ENCODE measurements around the gene TIAM1.

The TIAM1 gene

GRCh38 chr21:31310750-31311149 lies 33.3 kb downstream of the TIAM1 start:
- TF ChIP-seq CTCF (conservative IDR thresholded peaks at IDR 0.05) (no peak), ZFX (IDR thresholded peaks at IDR 0.05) (no peak)
- H3K27ac ChIP-seq = peak overlapping the region; percentile 95; the same call in 1 of the 2 replicates

GRCh38 chr21:31308584-31308983 lies 35.5 kb downstream of the TIAM1 start:
- no peak overlapping the region for H3K27ac ChIP-seq
- no peak for TF ChIP-seq CTCF (conservative IDR thresholded peaks at IDR 0.05)
- TF ChIP-seq ZFX (IDR thresholded peaks at IDR 0.05) = no peak

GRCh38 chr21:31305888-31306287 lies 38.2 kb downstream of the TIAM1 start:
- TF ChIP-seq CTCF (conservative IDR thresholded peaks at IDR 0.05) (no peak), ZFX (IDR thresholded peaks at IDR 0.05) (no peak)
- no peak overlapping the region for H3K27ac ChIP-seq

- no peak overlapping the region for H3K27ac ChIP-seq
These were observed 44.5 kb downstream of the TIAM1 start for GRCh38 chr21:31299291-31300147.

GRCh38 chr21:31298618-31299269 lies 45.3 kb downstream of the TIAM1 start:
- H3K27ac ChIP-seq = no peak overlapping the region
- TF ChIP-seq ZFX (IDR thresholded peaks at IDR 0.05) = no peak

More at GRCh38 chr21:31299291-31300147, 44.5 kb downstream of the TIAM1 start:
- TF ChIP-seq ZFX (IDR thresholded peaks at IDR 0.05) = no peak
- TF ChIP-seq CTCF (conservative IDR thresholded peaks at IDR 0.05) = no peak

GRCh38 chr21:31297806-31298205 lies 46.3 kb downstream of the TIAM1 start:
- TF ChIP-seq CTCF (conservative IDR thresholded peaks at IDR 0.05) (no peak), ZFX (IDR thresholded peaks at IDR 0.05) (no peak)
- H3K27ac ChIP-seq = no peak overlapping the region

GRCh38 chr21:31295676-31296075 lies 48.4 kb downstream of the TIAM1 start:
- no peak overlapping the region for H3K27ac ChIP-seq
- TF ChIP-seq CTCF (conservative IDR thresholded peaks at IDR 0.05) = no peak
- TF ChIP-seq ZFX (IDR thresholded peaks at IDR 0.05) = no peak
